GM18520 (cell line): ENCODE data around the gene HOXA5.

Experiments used
- ATAC-seq: cut with Tn5 transposase; IDR thresholded peaks from one replicate; pipeline ENCODE4 v1.9.1; 2021; ENCODE audit not compliant: unreplicated experiment

The HOXA5 gene

GRCh38 chr7:27182861-27183681, 39.6 kb upstream of the HOXA5 start:
- ATAC-seq: no peak

GRCh38 chr7:27182285-27182841, 38.9 kb upstream of the HOXA5 start:
- ATAC-seq: no peak

GRCh38 chr7:27181795-27182275, 38.4 kb upstream of the HOXA5 start:
- ATAC-seq: no peak

GRCh38 chr7:27180431-27181420, 37.2 kb upstream of the HOXA5 start:
- ATAC-seq: no peak

GRCh38 chr7:27179503-27180430, 36.3 kb upstream of the HOXA5 start:
- no peak for ATAC-seq

GRCh38 chr7:27179030-27179429, 35.5 kb upstream of the HOXA5 start:
- ATAC-seq: no peak

GRCh38 chr7:27178366-27178765, 34.9 kb upstream of the HOXA5 start:
- ATAC-seq: no peak

GRCh38 chr7:27177795-27178320, 34.4 kb upstream of the HOXA5 start:
- no peak for ATAC-seq

- no peak for ATAC-seq
Measured at GRCh38 chr7:27176962-27177794, 33.7 kb upstream of the HOXA5 start.

GRCh38 chr7:27176524-27176845, 33.0 kb upstream of the HOXA5 start:
- no peak for ATAC-seq

- no peak for ATAC-seq
Measured at GRCh38 chr7:27175626-27176523, 32.4 kb upstream of the HOXA5 start.

GRCh38 chr7:27174874-27175625, 31.6 kb upstream of the HOXA5 start:
- no peak for ATAC-seq

GRCh38 chr7:27173956-27174873, 30.7 kb upstream of the HOXA5 start, which contains the start of gene HOXA10:
Gene HOXA10 (minus strand): TSS chr7:27174320. CDS start chr7:27174306, 14 bp downstream.
- ATAC-seq: no peak

GRCh38 chr7:27173511-27173955, 30.1 kb upstream of the HOXA5 start:
- ATAC-seq: no peak

- no peak for ATAC-seq
Measured at GRCh38 chr7:27172823-27173510, 29.5 kb upstream of the HOXA5 start.

- ATAC-seq: no peak
Measured at GRCh38 chr7:27172315-27172774, 28.9 kb upstream of the HOXA5 start.
